ENCODE data around the gene ZNF768.

DNA sequence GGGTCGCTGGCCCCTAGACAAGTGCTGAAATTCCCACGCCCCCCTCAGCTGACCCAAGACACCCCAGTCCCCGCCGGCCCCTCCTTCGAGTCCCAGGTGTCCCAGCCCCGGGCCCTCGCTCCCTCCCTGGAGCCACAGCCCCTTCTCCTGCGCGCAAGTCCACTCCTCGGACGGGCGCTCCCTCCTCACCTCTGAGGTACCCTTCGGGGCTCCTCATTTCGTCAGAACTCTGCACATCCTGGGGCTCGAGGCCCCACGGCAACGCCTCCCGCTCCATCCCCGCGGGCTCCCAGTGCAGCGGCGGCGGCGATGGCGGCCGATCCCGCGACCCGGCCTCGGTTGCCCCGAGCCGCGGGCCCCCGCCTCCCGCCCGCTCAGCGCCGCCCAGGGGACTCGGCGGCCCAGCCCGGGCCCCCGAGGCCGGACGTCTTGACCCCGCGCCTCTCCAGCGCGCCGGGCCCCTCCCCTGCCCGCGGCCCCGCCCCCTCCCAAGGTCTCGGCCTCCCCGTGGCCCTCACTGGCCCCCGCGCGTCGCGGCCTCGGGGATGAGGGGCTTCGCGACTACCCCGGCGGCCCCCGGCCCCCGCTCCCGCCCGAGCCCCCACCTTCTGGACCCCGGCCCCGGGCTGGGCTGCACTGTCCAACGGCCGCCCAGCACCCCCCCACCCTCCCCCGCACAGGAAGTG lies at the start of gene ZNF768:
- TF ChIP-seq EZH2 (IDR thresholded peaks at IDR 0.05; ENCODE audit: borderline replicate concordance, low read depth, low read length, severe bottlenecking) = no peak
- TF ChIP-seq, protein P1, sequence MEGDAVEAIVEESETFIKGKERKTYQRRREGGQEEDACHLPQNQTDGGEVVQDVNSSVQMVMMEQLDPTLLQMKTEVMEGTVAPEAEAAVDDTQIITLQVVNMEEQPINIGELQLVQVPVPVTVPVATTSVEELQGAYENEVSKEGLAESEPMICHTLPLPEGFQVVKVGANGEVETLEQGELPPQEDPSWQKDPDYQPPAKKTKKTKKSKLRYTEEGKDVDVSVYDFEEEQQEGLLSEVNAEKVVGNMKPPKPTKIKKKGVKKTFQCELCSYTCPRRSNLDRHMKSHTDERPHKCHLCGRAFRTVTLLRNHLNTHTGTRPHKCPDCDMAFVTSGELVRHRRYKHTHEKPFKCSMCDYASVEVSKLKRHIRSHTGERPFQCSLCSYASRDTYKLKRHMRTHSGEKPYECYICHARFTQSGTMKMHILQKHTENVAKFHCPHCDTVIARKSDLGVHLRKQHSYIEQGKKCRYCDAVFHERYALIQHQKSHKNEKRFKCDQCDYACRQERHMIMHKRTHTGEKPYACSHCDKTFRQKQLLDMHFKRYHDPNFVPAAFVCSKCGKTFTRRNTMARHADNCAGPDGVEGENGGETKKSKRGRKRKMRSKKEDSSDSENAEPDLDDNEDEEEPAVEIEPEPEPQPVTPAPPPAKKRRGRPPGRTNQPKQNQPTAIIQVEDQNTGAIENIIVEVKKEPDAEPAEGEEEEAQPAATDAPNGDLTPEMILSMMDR (IDR thresholded peaks at IDR 0.05; ENCODE audit: borderline replicate concordance, extremely low read depth, low read length, poor library complexity, severe bottlenecking) = no peak
